SK-N-SH treated with all-trans-retinoic acid at 6 μM for 48 hours (cell line): ENCODE results near the gene PITPNC1.

Source experiments
- ATAC-seq: fragments of 200-7000 bp; cut with Tn5 transposase; 3 replicates; pipeline ENCODE4 v1.9.1; 2020; ENCODE audit warnings: mild to moderate bottlenecking, moderate library complexity
- BACH2 ChIP-seq: fragments of 250-450 bp; sonication (Bioruptor Pico); IDR thresholded peaks from 2 replicates; pipeline ENCODE4 v1.9.0; 2021; ENCODE audit warnings: mild to moderate bottlenecking, borderline replicate concordance
- CREB5 ChIP-seq: fragments of 250-450 bp; sonication (Bioruptor Pico); IDR thresholded peaks from 2 replicates; pipeline ENCODE4 v1.5.1; 2020; ENCODE audit warnings: low read depth, mild to moderate bottlenecking, moderate library complexity
- CSDC2 ChIP-seq: fragments of 250-450 bp; sonication (Bioruptor Pico); IDR thresholded peaks from 2 replicates; pipeline ENCODE4 v1.5.0; 2020; ENCODE audit warnings: mild to moderate bottlenecking, moderate library complexity
- CSRNP3 ChIP-seq: fragments of 250-450 bp; sonication (Bioruptor Pico); IDR thresholded peaks from 2 replicates; pipeline ENCODE4 v1.5.1; 2021; ENCODE audit warnings: mild to moderate bottlenecking, moderate library complexity
- ESRRG ChIP-seq: fragments of 250-450 bp; sonication (Bioruptor Pico); IDR thresholded peaks from 2 replicates; pipeline ENCODE4 v1.6.1; 2021; ENCODE audit warnings: mild to moderate bottlenecking
- GLIS3 ChIP-seq: fragments of 250-450 bp; sonication (Bioruptor Pico); IDR thresholded peaks from 2 replicates; pipeline ENCODE4 v1.5.0; 2020; ENCODE audit warnings: mild to moderate bottlenecking, moderate library complexity
- ISL1 ChIP-seq: fragments of 250-450 bp; sonication (Bioruptor Pico); IDR thresholded peaks from 2 replicates; pipeline ENCODE4 v2.1.2; 2022; ENCODE audit warnings: mild to moderate bottlenecking, moderate library complexity
- OSR1 ChIP-seq: fragments of 250-450 bp; sonication (Bioruptor Pico); IDR thresholded peaks from 2 replicates; pipeline ENCODE4 v1.8.0; 2022; ENCODE audit warnings: moderate library complexity, mild to moderate bottlenecking, inconsistent platforms
- POU6F1 ChIP-seq: fragments of 250-450 bp; sonication (Bioruptor Pico); IDR thresholded peaks from 2 replicates; pipeline ENCODE4 v1.8.0; 2021; ENCODE audit warnings: low read depth, mild to moderate bottlenecking, moderate library complexity, borderline replicate concordance
- PPARA ChIP-seq: fragments of 250-450 bp; sonication (Bioruptor Pico); IDR thresholded peaks from 2 replicates; pipeline ENCODE4 v1.5.0; 2020; ENCODE audit warnings: mild to moderate bottlenecking, borderline replicate concordance
- SNAI2 ChIP-seq: fragments of 250-450 bp; sonication (Bioruptor Pico); IDR thresholded peaks from 2 replicates; pipeline ENCODE4 v1.5.0; 2020; ENCODE audit warnings: mild to moderate bottlenecking, moderate library complexity
- TCF4 ChIP-seq: fragments of 250-450 bp; sonication (Bioruptor Pico); IDR thresholded peaks from 2 replicates; pipeline ENCODE4 v1.8.0; 2021; ENCODE audit warnings: mild to moderate bottlenecking, moderate library complexity, borderline replicate concordance
- TOX ChIP-seq: fragments of 250-450 bp; sonication (Bioruptor Pico); IDR thresholded peaks from 2 replicates; pipeline ENCODE4 v1.8.0; 2021; ENCODE audit warnings: mild to moderate bottlenecking, moderate library complexity, borderline replicate concordance
- TSHZ2 ChIP-seq: fragments of 250-450 bp; sonication (Bioruptor Pico); IDR thresholded peaks from 2 replicates; pipeline ENCODE4 v1.5.0; 2020; ENCODE audit warnings: mild to moderate bottlenecking, moderate library complexity
- ZC3H10 ChIP-seq: fragments of 250-450 bp; sonication (Bioruptor Pico); IDR thresholded peaks from 2 replicates; pipeline ENCODE4 v1.5.1; 2021; ENCODE audit warnings: mild to moderate bottlenecking, moderate library complexity
- ZFP3 ChIP-seq: fragments of 250-450 bp; sonication (Bioruptor Pico); IDR thresholded peaks from 2 replicates; pipeline ENCODE4 v1.5.0; 2020; ENCODE audit warnings: mild to moderate bottlenecking, moderate library complexity
- ZFP30 ChIP-seq: fragments of 450-650 bp; formaldehyde crosslinking; IDR thresholded peaks from 2 replicates; pipeline ENCODE4 v1.5.0; 2022; ENCODE audit warnings: mild to moderate bottlenecking, moderate library complexity
- ZNF565 ChIP-seq: fragments of 450-650 bp; formaldehyde crosslinking; conservative IDR thresholded peaks from 2 replicates; pipeline ENCODE4 v1.5.0; 2020; ENCODE audit warnings: low read depth, mild to moderate bottlenecking, moderate library complexity
- ZNF70 ChIP-seq: fragments of 450-650 bp; formaldehyde crosslinking; IDR thresholded peaks from 2 replicates; pipeline ENCODE4 v1.5.0; 2020; ENCODE audit warnings: mild to moderate bottlenecking, moderate library complexity
- ZNF8 ChIP-seq: fragments of 450-650 bp; formaldehyde crosslinking; IDR thresholded peaks from 2 replicates; pipeline ENCODE4 v1.5.0; 2020; ENCODE audit warnings: mild to moderate bottlenecking, moderate library complexity

PITPNC1 gene

GRCh38 chr17:67474081-67474661 is 97.1 kb downstream of the PITPNC1 start (continued):
- 0 out of 2 replicates have a peak, but pooled peaks have one; percentile 34 for TF ChIP-seq CSRNP3
- no peak for TF ChIP-seq ZNF565
- no peak for TF ChIP-seq POU6F1 (CRISPR knock-in tag)
- TF ChIP-seq CREB5 (CRISPR knock-in tag) = peak; percentile 86

GRCh38 chr17:67475161-67475937 is 98.3 kb downstream of the PITPNC1 start:
- peak; percentile 90 for ATAC-seq
- TF ChIP-seq TOX (CRISPR knock-in tag) = no peak
- TF ChIP-seq CSRNP3 = no peak
- no peak for TF ChIP-seq OSR1
- TF ChIP-seq ZNF8 (CRISPR knock-in tag) = no peak
- no peak for TF ChIP-seq SNAI2
- no peak for TF ChIP-seq ZFP30
- TF ChIP-seq ZFP3 (CRISPR knock-in tag) = peak; percentile 86
- TF ChIP-seq ZC3H10 (CRISPR knock-in tag) = no peak
- TF ChIP-seq GLIS3 (CRISPR knock-in tag) = 0 out of 2 replicates have a peak, but pooled peaks have one; percentile 30
- no peak for TF ChIP-seq ISL1 (CRISPR knock-in tag)
- 0 out of 2 replicates have a peak, but pooled peaks have one; percentile 31 for TF ChIP-seq POU6F1 (CRISPR knock-in tag)
- TF ChIP-seq CSDC2 (CRISPR knock-in tag) = peak; percentile 86; the same call in 1 of the 2 replicates
- TF ChIP-seq PPARA (CRISPR knock-in tag) = no peak
- TF ChIP-seq ESRRG = no peak
- no peak for TF ChIP-seq ZNF70 (CRISPR knock-in tag)
- TF ChIP-seq TSHZ2 (CRISPR knock-in tag) = no peak

GRCh38 chr17:67476787-67477335 is 99.8 kb downstream of the PITPNC1 start:
- TF ChIP-seq TCF4 (CRISPR knock-in tag) (no peak), OSR1 (no peak), CREB5 (CRISPR knock-in tag) (no peak), ZC3H10 (CRISPR knock-in tag) (no peak), BACH2 (CRISPR knock-in tag) (no peak)
- TF ChIP-seq, all 23 proteins: peak for 0
- ATAC-seq = no peak
